Ovary (tissue), 3 donors: ENCODE results near the gene RNF186.

Experiments
- POLR2A ChIP-seq: fragments of 450-650 bp; IDR thresholded peaks from one replicate; pipeline ENCODE4 v1.6.1; 2017; ENCODE audit warnings: antibody characterized with exemption, mild to moderate bottlenecking, moderate library complexity
- TF ChIP-seq, protein P1 (sequence below), 3 donors: fragments of 450-650 bp in 2 of 3; fragments of 200-600 bp in 1 of 3; IDR thresholded peaks; one replicate each; pipeline versions ENCODE4 v1.5.1 to v1.8.0; 2016 to 2022; ENCODE audit warnings: antibody characterized with exemption in 3 of 3, mild to moderate bottlenecking in 1 of 3
- donor health status: DM: no; HTN: no; CAD: no.

DNA sequence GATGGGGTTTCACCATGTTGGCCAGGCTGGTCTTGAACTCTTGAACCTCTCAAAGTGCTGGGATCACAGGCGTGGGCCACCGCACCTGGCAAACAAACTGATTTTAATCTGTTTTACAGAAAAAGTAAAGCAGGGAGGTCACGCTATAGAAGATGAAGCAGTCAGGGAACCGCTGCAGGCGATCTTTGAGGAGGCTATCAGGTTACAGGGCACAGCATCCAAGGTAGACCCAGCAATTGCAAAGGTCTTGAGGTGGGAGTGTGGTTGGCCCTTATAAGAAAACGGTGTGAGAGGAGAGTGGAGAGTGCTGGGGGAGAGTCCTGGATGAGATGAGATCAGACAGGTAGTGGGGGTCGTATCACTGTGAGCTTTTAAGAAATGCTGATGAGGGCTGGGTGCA lies 12.8 kb downstream of the RNF186 start:
- no peak for TF ChIP-seq POLR2A
- TF ChIP-seq, protein P1, sequence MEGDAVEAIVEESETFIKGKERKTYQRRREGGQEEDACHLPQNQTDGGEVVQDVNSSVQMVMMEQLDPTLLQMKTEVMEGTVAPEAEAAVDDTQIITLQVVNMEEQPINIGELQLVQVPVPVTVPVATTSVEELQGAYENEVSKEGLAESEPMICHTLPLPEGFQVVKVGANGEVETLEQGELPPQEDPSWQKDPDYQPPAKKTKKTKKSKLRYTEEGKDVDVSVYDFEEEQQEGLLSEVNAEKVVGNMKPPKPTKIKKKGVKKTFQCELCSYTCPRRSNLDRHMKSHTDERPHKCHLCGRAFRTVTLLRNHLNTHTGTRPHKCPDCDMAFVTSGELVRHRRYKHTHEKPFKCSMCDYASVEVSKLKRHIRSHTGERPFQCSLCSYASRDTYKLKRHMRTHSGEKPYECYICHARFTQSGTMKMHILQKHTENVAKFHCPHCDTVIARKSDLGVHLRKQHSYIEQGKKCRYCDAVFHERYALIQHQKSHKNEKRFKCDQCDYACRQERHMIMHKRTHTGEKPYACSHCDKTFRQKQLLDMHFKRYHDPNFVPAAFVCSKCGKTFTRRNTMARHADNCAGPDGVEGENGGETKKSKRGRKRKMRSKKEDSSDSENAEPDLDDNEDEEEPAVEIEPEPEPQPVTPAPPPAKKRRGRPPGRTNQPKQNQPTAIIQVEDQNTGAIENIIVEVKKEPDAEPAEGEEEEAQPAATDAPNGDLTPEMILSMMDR (IDR thresholded peaks at IDR 0.05) = no peak
